GM19239 (cell line): Measurements from ENCODE around the gene ARFIP1.

Experiments used
- DNase-seq: peaks from one replicate; pipeline ENCODE4 v3.0.0; 2011; ENCODE audit warnings: low spot score; ENCODE audit not compliant: insufficient read length
- FAIRE-seq: peaks from 2 replicates; lab custom pipeline; 2011; peaks lifted over from hg19 to GRCh38; lab: Jason Lieb, UNC

ARFIP1 gene

GRCh38 chr4:152784490-152785350 lies 5.0 kb downstream of the ARFIP1 start:
- FAIRE-seq (peak; percentile 26), DNase-seq (no peak)

- FAIRE-seq (peak; percentile 56), DNase-seq (no peak)
These were observed 6.2 kb downstream of the ARFIP1 start for GRCh38 chr4:152785639-152786615.

GRCh38 chr4:152786627-152787026 lies 6.9 kb downstream of the ARFIP1 start:
- DNase-seq (no peak), FAIRE-seq (peak; percentile 21)

- DNase-seq (no peak), FAIRE-seq (no peak)
These were observed 16.1 kb downstream of the ARFIP1 start for GRCh38 chr4:152795891-152796290.

- FAIRE-seq (peak; percentile 56), DNase-seq (no peak)
These were observed 23.8 kb downstream of the ARFIP1 start for GRCh38 chr4:152803541-152803940.

GRCh38 chr4:152805071-152805650 lies 25.4 kb downstream of the ARFIP1 start:
- FAIRE-seq (no peak), DNase-seq (no peak)

- no peak for DNase-seq
- FAIRE-seq: no peak
These were observed 26.1 kb downstream of the ARFIP1 start for GRCh38 chr4:152805818-152806217.

GRCh38 chr4:152806501-152807125 lies 26.9 kb downstream of the ARFIP1 start:
- no peak for FAIRE-seq
- DNase-seq: no peak

GRCh38 chr4:152807294-152807829 lies 27.6 kb downstream of the ARFIP1 start:
- DNase-seq (no peak), FAIRE-seq (peak; percentile 81)

GRCh38 chr4:152808670-152809069 lies 28.9 kb downstream of the ARFIP1 start:
- DNase-seq (no peak), FAIRE-seq (no peak)

- DNase-seq (no peak), FAIRE-seq (no peak)
These were observed 31.0 kb downstream of the ARFIP1 start for GRCh38 chr4:152810715-152811287.

- FAIRE-seq (no peak), DNase-seq (no peak)
These were observed 35.3 kb downstream of the ARFIP1 start for GRCh38 chr4:152815078-152815477.

GRCh38 chr4:152817331-152817730 lies 37.6 kb downstream of the ARFIP1 start:
- DNase-seq (no peak), FAIRE-seq (no peak)

GRCh38 chr4:152819026-152819645 lies 39.4 kb downstream of the ARFIP1 start:
- no peak for FAIRE-seq
- DNase-seq: no peak

GRCh38 chr4:152820073-152820472 lies 40.3 kb downstream of the ARFIP1 start:
- no peak for FAIRE-seq
- no peak for DNase-seq

- FAIRE-seq: no peak
- DNase-seq: no peak
These were observed 42.6 kb downstream of the ARFIP1 start for GRCh38 chr4:152822323-152822722.

GRCh38 chr4:152824561-152824960 lies 44.8 kb downstream of the ARFIP1 start:
- no peak for FAIRE-seq

GRCh38 chr4:152825336-152825735 lies 45.6 kb downstream of the ARFIP1 start:
- DNase-seq: no peak
- FAIRE-seq: no peak

More at GRCh38 chr4:152824561-152824960, 44.8 kb downstream of the ARFIP1 start:
- no peak for DNase-seq

GRCh38 chr4:152828122-152828521 lies 48.4 kb downstream of the ARFIP1 start:
- FAIRE-seq (no peak), DNase-seq (no peak)
